ENCODE measurements around the gene DLL3. TPM values are rescaled to one million over a fixed set of nuclear protein-coding genes. Genes with fewer than 3 reads are reported as not detected.

The DLL3 gene
- polyA plus RNA-seq, 2 of the 4 experiments (the other 2 are of a cell fraction) = 6.7 to 6.8 TPM

DNA sequence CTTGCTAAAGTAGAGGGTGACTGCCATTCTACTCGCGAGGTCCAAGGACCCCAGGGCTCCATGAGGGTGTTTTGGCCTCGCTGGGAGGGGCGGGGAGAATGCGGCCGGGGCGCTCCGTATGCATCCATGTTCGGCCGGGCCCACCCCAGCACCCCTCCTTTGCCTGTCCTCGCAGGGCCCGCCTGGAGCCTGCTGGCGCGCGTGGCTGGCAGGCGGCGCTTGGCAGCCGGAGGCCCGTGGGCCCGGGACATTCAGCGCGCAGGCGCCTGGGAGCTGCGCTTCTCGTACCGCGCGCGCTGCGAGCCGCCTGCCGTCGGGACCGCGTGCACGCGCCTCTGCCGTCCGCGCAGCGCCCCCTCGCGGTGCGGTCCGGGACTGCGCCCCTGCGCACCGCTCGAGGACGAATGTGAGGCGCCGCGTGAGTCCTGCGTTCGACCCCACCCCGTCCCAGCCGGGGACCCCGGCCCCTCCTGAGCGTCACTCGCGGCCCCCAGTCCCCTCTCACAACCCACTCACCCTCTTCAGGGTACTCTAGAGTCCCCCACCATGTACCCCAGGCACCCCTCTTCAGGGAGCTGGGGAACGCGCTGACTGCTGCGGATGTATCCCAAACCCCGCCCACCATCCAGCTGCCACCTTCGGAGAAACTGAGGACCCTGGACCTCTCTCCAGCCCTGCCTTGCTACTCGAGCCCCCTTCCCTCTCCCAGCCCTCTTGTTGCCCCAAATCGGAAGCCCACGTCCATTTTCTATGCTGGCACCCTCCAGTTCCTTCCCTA lies 4.1 kb downstream of the DLL3 start (continued):
- TF ChIP-seq PHF8 (IDR thresholded peaks at IDR 0.05; ENCODE audit: borderline replicate concordance, low read depth) = no peak
- no peak for TF ChIP-seq NFE2L2 (conservative IDR thresholded peaks at IDR 0.05; ENCODE audit: low read length)
- TF ChIP-seq, protein P1, sequence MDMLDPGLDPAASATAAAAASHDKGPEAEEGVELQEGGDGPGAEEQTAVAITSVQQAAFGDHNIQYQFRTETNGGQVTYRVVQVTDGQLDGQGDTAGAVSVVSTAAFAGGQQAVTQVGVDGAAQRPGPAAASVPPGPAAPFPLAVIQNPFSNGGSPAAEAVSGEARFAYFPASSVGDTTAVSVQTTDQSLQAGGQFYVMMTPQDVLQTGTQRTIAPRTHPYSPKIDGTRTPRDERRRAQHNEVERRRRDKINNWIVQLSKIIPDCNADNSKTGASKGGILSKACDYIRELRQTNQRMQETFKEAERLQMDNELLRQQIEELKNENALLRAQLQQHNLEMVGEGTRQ (IDR thresholded peaks at IDR 0.05) = no peak
- TF ChIP-seq MAZ (IDR thresholded peaks at IDR 0.05; ENCODE audit: borderline replicate concordance, low read depth, low read length) = peak; percentile 80; the same call in 1 of the 2 replicates
- TF ChIP-seq HOXB13 (CRISPR knock-in tag; IDR thresholded peaks at IDR 0.05; ENCODE audit: low read depth) = peak; percentile 96

DNA sequence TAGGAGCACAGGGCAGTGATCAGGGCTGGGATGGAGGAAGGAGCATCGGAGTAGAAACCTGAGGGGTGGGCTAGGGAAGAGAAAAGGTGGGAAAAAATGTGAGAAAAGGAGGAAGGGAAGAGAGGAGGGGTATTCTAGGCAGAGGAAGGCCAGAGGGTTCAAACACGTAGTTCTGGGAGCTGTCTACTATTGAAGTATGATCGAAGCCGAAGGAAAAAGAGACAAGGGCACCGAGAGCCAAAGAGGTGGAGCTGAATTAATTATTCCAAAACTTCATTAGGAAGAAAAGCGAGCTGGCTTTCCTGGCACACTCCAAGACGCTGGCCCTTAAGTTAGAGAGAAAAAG lies 7.8 kb downstream of the DLL3 start:
- Histone ChIP-seq H3K4me2 (peak overlapping the region; percentile 85), H3K4me1 (peaks cover 19% of the 10 kb centered on the region), H3K27ac (peak overlapping the region; percentile 81 to 86), H3K4me3 (peak overlapping the region; percentile 66), H3K9me3 (peaks cover 5% of the 10 kb centered on the region)
- TF ChIP-seq MYC (IDR thresholded peaks at IDR 0.05; ENCODE audit: borderline replicate concordance, low read length) = no peak
- TF ChIP-seq RNF2 (IDR thresholded peaks at IDR 0.05; ENCODE audit: borderline replicate concordance, low read depth) = peak; percentile 78; the same call in 1 of the 2 replicates
- TF ChIP-seq RARB (CRISPR knock-in tag; IDR thresholded peaks at IDR 0.05) = no peak
- TF ChIP-seq MAZ (IDR thresholded peaks at IDR 0.05; ENCODE audit: borderline replicate concordance, low read depth, low read length) = no peak
- TF ChIP-seq HOXA7 (CRISPR knock-in tag; IDR thresholded peaks at IDR 0.05) = 0 out of 2 replicates have a peak, but pooled peaks have one; percentile 12
- TF ChIP-seq, protein P2, sequence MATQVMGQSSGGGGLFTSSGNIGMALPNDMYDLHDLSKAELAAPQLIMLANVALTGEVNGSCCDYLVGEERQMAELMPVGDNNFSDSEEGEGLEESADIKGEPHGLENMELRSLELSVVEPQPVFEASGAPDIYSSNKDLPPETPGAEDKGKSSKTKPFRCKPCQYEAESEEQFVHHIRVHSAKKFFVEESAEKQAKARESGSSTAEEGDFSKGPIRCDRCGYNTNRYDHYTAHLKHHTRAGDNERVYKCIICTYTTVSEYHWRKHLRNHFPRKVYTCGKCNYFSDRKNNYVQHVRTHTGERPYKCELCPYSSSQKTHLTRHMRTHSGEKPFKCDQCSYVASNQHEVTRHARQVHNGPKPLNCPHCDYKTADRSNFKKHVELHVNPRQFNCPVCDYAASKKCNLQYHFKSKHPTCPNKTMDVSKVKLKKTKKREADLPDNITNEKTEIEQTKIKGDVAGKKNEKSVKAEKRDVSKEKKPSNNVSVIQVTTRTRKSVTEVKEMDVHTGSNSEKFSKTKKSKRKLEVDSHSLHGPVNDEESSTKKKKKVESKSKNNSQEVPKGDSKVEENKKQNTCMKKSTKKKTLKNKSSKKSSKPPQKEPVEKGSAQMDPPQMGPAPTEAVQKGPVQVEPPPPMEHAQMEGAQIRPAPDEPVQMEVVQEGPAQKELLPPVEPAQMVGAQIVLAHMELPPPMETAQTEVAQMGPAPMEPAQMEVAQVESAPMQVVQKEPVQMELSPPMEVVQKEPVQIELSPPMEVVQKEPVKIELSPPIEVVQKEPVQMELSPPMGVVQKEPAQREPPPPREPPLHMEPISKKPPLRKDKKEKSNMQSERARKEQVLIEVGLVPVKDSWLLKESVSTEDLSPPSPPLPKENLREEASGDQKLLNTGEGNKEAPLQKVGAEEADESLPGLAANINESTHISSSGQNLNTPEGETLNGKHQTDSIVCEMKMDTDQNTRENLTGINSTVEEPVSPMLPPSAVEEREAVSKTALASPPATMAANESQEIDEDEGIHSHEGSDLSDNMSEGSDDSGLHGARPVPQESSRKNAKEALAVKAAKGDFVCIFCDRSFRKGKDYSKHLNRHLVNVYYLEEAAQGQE (IDR thresholded peaks at IDR 0.05) = no peak
- no peak for TF ChIP-seq CBX8 (IDR thresholded peaks at IDR 0.05)
- TF ChIP-seq, protein P3, sequence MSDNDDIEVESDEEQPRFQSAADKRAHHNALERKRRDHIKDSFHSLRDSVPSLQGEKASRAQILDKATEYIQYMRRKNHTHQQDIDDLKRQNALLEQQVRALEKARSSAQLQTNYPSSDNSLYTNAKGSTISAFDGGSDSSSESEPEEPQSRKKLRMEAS (IDR thresholded peaks at IDR 0.05) = no peak
- TF ChIP-seq EP300 (IDR thresholded peaks at IDR 0.05) = no peak
- TF ChIP-seq, protein P4, sequence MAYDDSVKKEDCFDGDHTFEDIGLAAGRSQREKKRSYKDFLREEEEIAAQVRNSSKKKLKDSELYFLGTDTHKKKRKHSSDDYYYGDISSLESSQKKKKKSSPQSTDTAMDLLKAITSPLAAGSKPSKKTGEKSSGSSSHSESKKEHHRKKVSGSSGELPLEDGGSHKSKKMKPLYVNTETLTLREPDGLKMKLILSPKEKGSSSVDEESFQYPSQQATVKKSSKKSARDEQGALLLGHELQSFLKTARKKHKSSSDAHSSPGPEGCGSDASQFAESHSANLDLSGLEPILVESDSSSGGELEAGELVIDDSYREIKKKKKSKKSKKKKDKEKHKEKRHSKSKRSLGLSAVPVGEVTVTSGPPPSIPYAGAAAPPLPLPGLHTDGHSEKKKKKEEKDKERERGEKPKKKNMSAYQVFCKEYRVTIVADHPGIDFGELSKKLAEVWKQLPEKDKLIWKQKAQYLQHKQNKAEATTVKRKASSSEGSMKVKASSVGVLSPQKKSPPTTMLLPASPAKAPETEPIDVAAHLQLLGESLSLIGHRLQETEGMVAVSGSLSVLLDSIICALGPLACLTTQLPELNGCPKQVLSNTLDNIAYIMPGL (CRISPR knock-in tag; IDR thresholded peaks at IDR 0.05; ENCODE audit: borderline replicate concordance) = no peak
- TF ChIP-seq RAD21 (conservative IDR thresholded peaks at IDR 0.05 in 1 of 2, IDR thresholded peaks at IDR 0.05 in 1 of 2) = no peak
- no peak for TF ChIP-seq MAFK (IDR thresholded peaks at IDR 0.05; ENCODE audit: partially characterized antibody)
- no peak for TF ChIP-seq CBX2 (IDR thresholded peaks at IDR 0.05; ENCODE audit: borderline replicate concordance, low read depth)
- TF ChIP-seq, protein P5, sequence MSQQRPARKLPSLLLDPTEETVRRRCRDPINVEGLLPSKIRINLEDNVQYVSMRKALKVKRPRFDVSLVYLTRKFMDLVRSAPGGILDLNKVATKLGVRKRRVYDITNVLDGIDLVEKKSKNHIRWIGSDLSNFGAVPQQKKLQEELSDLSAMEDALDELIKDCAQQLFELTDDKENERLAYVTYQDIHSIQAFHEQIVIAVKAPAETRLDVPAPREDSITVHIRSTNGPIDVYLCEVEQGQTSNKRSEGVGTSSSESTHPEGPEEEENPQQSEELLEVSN (IDR thresholded peaks at IDR 0.05; ENCODE audit: borderline replicate concordance, low read depth) = no peak
- TF ChIP-seq FOSB (CRISPR knock-in tag; IDR thresholded peaks at IDR 0.05) = no peak
- FAIRE-seq (no peak), DNase-seq (ENCODE audit: low read depth in 1 of 2, low spot score in 1 of 2) (no peak), ATAC-seq (no peak)
- CTCF ChIA-PET = interaction anchor here (0.7 to 17.0 kb wide), 9 partner anchors 7 to 1499 kb away, joined by 3 to 257 read pairs (median 4); partner anchors contain the start of genes DLL3, EID2, EID2B and PLEKHG2
- 72% methylated on average over 7 of the region's 7 CpGs for WGBS (ENCODE audit: missing lambda C conversion rate)
- POLR2A ChIA-PET = interaction anchor here (1.1 kb wide), 2 partner anchors 71 to 340 kb away, joined by 3 to 10 read pairs; partner anchors contain the start of genes FBL and RPS16
